ENCODE results near the gene TLR9. TPM values are rescaled to one million over a fixed set of nuclear protein-coding genes. Genes with fewer than 3 reads are reported as not detected.

Gene TLR9
- total and polyA plus RNA-seq, 12 donors = under 0.01 to 0.61 (median 0.20) TPM; not detected in 5

- DNase-seq = peak in 3 of 7 donors; percentile 1 to 39 (median 19)
- Histone ChIP-seq H3K27ac (no peak overlapping the region), H3K9me3 (replicated peaks in 1 of 3) (no peaks in the 10 kb centered on the region), H3K4me3 (no peak overlapping the region), H3K27me3 (no peaks in the 10 kb centered on the region), H3K4me1 (replicated peaks in 1 of 2) (peaks cover 10 to 14% of the 10 kb centered on the region in 2 donors), H3K36me3 (replicated peaks in 1 of 2) (peaks cover 0 to 88% of the 10 kb centered on the region in 2 donors)
- intact Hi-C loops (cut with DNase I) = no loop called here
- 82 to 86% (median 85%) methylated on average over 9 of the region's 9 CpGs for WGBS, 4 donors
- no peak for TF ChIP-seq POLR2A (IDR thresholded peaks at IDR 0.05)
- TF ChIP-seq, protein P1, sequence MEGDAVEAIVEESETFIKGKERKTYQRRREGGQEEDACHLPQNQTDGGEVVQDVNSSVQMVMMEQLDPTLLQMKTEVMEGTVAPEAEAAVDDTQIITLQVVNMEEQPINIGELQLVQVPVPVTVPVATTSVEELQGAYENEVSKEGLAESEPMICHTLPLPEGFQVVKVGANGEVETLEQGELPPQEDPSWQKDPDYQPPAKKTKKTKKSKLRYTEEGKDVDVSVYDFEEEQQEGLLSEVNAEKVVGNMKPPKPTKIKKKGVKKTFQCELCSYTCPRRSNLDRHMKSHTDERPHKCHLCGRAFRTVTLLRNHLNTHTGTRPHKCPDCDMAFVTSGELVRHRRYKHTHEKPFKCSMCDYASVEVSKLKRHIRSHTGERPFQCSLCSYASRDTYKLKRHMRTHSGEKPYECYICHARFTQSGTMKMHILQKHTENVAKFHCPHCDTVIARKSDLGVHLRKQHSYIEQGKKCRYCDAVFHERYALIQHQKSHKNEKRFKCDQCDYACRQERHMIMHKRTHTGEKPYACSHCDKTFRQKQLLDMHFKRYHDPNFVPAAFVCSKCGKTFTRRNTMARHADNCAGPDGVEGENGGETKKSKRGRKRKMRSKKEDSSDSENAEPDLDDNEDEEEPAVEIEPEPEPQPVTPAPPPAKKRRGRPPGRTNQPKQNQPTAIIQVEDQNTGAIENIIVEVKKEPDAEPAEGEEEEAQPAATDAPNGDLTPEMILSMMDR (IDR thresholded peaks at IDR 0.05) = no peak
Observed at GRCh38 chr3:52254608-52255007, 29.2 kb upstream of the TLR9 start.

DNA sequence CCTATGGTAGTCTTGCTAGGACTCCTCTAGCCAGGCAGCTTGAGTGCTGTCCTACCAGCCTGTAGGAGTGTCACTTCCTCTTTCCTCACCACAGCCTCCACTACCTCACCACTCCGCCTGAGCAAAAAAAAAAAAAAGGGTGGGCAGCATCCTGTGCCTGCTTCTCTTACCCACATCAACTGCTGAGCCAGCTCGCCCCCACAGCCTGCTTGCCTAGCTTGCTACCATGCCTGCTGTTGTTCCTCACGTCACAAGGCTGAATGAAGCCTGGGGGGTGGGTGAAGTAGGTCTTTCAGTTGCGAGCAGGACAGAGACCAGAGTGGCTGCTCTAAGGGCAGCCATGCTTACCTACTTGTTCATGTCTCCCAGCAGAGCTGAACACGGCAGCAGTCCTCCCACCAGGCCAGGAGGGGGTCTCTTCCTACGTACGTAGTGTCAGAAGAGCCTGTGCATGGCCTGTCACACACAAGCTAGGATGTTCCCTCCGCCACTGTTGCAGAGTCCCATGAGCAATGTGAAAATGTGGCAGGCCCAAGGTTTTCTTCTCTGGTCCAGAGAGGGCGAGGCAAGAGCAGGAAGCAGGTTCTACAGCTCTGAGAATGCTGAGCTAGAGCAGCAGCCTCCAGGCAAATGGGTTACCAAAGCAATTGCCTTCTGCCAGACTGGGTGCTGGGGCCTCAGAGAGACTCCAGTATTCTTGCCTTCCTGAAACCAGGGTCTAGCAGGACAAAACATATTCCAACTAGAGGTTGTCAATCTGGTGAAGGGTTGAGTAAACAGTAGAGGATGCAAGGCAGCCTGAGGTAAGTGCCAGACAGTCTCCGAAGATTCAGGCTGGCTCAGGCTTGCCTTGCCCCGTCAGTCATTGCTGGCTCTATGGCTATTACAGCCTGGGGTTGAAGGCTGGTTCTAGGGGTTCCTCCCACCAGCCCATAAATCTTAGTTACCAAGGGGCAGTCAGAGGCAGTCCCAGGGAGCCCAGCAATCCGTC lies 28.2 kb upstream of the TLR9 start:
- intact Hi-C loops (cut with DNase I) = no loop called here
- TF ChIP-seq, protein P1 (IDR thresholded peaks at IDR 0.05) = no peak
- TF ChIP-seq POLR2A (IDR thresholded peaks at IDR 0.05) = no peak
- no peak overlapping the region for H3K4me3 ChIP-seq
- peaks cover under 1 to 4% of the 10 kb centered on the region in 2 donors for H3K4me1 ChIP-seq (replicated peaks in 1 of 2)
- peak overlapping the region in 2 of 5 donors; percentile 56 to 71 for H3K27ac ChIP-seq
- WGBS, 4 donors = 63 to 70% (median 67%) methylated on average over 11 to 12 of the region's 12 CpGs
- H3K27me3 ChIP-seq = no peaks in the 10 kb centered on the region
- H3K9me3 ChIP-seq (replicated peaks in 1 of 3) = no peaks in the 10 kb centered on the region
- H3K36me3 ChIP-seq (replicated peaks in 1 of 2) = peaks cover 0 to 85% of the 10 kb centered on the region in 2 donors
- peak in 5 of 7 donors; percentile 54 to 76 (median 65) for DNase-seq

DNA sequence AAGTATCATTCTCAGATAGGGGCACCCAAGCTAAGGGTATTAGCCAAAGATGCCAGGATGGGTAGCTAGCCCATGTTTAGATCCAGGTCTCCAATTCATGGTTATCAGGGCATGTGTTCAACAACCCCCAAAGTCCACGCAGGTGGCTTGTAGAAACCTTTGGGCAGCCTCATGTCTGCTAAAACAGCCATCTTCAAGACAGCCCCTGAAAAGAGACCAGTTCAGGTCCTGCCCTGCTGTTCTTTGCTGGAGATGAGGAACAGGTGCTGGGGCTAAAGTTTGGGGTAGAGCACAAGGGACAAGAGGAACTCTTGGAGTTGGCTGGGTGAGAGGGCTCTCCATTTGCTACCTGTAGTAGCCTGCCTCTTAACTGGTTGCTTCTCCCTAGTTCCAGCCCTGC lies 24.7 kb upstream of the TLR9 start:
- H3K4me1 ChIP-seq (replicated peaks in 1 of 2) = peaks cover 6 to 7% of the 10 kb centered on the region in 2 donors
- no peak overlapping the region for H3K27ac ChIP-seq
- intact Hi-C loops (cut with DNase I) = no loop called here
- no peaks in the 10 kb centered on the region for H3K27me3 ChIP-seq
- WGBS, 4 donors = 83 to 100% (median 92%) methylated on average over 1 of the region's 1 CpG
- TF ChIP-seq, protein P1 (IDR thresholded peaks at IDR 0.05) = no peak
- TF ChIP-seq POLR2A (IDR thresholded peaks at IDR 0.05) = no peak
- DNase-seq = peak in 2 of 7 donors; percentile 13 to 41
- H3K4me3 ChIP-seq = no peak overlapping the region
- H3K36me3 ChIP-seq (replicated peaks in 1 of 2) = peaks cover 0 to 50% of the 10 kb centered on the region in 2 donors
- H3K9me3 ChIP-seq (replicated peaks in 1 of 3) = no peaks in the 10 kb centered on the region

DNA sequence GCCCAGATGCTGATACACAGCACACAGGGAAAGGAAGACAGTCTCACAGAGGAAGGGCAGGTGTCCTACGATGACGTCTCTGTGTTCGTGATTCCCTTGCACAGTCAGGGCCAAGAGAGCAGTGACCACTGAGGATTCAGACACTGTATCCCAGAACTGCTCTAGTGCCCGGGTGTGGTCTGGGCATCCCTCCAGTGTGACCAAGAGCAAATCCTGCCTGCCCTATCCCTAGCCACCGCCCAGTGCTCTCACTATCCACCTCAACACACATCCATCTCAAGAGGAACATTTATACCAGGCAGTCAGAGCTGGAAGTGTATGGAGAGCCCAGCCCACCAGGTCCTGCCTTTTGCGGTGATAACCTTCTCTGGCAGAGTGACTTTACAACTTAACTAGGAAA lies 24.2 kb upstream of the TLR9 start:
- WGBS, 4 donors = 84 to 97% (median 88%) methylated on average over 5 to 6 of the region's 6 CpGs
- TF ChIP-seq, protein P1 (IDR thresholded peaks at IDR 0.05) = no peak
- TF ChIP-seq POLR2A (IDR thresholded peaks at IDR 0.05) = no peak
- no peak overlapping the region for H3K4me3 ChIP-seq
- H3K27me3 ChIP-seq = no peaks in the 10 kb centered on the region
- H3K27ac ChIP-seq = peak overlapping the region in 1 of 5 donors; percentile 7
- H3K9me3 ChIP-seq (replicated peaks in 1 of 3) = no peaks in the 10 kb centered on the region
- H3K36me3 ChIP-seq (replicated peaks in 1 of 2) = peaks cover 0 to 46% of the 10 kb centered on the region in 2 donors
- H3K4me1 ChIP-seq (replicated peaks in 1 of 2) = peaks cover 6 to 7% of the 10 kb centered on the region in 2 donors
- DNase-seq = peak in 2 of 7 donors; percentile 8 to 52
- intact Hi-C loops (cut with DNase I) = no loop called here
